ENCODE data around the gene DCC.

DNA sequence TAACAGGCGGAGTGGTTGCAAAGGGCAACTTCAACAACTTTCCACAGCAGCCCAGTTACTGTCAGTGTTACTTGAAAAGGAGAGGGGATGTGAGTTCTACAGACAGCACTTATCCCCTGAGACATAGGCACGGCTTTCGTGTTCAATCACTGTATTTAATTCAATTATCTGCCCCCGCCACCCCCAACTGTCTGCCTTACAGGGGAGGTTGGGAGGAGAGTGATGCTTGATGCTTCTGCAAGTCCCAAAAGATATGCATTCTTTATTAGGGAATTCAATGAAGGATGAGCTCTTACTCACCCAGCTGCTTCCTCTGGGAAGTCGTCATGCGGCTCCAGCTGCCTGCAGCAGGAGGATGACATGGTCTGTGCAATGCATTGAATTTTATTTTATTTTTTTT is 639.9 kb downstream of the DCC start:
- TF ChIP-seq, protein P1, sequence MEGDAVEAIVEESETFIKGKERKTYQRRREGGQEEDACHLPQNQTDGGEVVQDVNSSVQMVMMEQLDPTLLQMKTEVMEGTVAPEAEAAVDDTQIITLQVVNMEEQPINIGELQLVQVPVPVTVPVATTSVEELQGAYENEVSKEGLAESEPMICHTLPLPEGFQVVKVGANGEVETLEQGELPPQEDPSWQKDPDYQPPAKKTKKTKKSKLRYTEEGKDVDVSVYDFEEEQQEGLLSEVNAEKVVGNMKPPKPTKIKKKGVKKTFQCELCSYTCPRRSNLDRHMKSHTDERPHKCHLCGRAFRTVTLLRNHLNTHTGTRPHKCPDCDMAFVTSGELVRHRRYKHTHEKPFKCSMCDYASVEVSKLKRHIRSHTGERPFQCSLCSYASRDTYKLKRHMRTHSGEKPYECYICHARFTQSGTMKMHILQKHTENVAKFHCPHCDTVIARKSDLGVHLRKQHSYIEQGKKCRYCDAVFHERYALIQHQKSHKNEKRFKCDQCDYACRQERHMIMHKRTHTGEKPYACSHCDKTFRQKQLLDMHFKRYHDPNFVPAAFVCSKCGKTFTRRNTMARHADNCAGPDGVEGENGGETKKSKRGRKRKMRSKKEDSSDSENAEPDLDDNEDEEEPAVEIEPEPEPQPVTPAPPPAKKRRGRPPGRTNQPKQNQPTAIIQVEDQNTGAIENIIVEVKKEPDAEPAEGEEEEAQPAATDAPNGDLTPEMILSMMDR (IDR thresholded peaks at IDR 0.05), result no peak
- TF ChIP-seq ETV6 (CRISPR knock-in tag; IDR thresholded peaks at IDR 0.05) (no peak), GABPB1 (CRISPR knock-in tag; IDR thresholded peaks at IDR 0.05) (no peak)
- TF ChIP-seq, protein P2, sequence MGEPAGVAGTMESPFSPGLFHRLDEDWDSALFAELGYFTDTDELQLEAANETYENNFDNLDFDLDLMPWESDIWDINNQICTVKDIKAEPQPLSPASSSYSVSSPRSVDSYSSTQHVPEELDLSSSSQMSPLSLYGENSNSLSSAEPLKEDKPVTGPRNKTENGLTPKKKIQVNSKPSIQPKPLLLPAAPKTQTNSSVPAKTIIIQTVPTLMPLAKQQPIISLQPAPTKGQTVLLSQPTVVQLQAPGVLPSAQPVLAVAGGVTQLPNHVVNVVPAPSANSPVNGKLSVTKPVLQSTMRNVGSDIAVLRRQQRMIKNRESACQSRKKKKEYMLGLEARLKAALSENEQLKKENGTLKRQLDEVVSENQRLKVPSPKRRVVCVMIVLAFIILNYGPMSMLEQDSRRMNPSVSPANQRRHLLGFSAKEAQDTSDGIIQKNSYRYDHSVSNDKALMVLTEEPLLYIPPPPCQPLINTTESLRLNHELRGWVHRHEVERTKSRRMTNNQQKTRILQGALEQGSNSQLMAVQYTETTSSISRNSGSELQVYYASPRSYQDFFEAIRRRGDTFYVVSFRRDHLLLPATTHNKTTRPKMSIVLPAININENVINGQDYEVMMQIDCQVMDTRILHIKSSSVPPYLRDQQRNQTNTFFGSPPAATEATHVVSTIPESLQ (CRISPR knock-in tag; IDR thresholded peaks at IDR 0.05), result no peak
